Caco-2 (cell line): ENCODE measurements around the gene MRO. TPM values are rescaled to one million over a fixed set of nuclear protein-coding genes. Genes with fewer than 3 reads are reported as not detected.

Experiments used
- BruUV-seq: library from RNA; stranded (reverse); fragments of 400-500 nt; replicated peaks from 2 replicates; lab custom pipeline; 2021; lab: Mats Ljungman, UMichigan
- CTCF ChIA-PET: fragments of 300-600 bp; sonication (Branson Sonifier 250); formaldehyde crosslinking; loops from one replicate; lab custom pipeline; 2022; ENCODE audit warnings: antibody characterized with exemption; lab: Charles Lee
- POLR2A ChIA-PET: fragments of 300-600 bp; sonication (Branson Sonifier 250); formaldehyde crosslinking; loops from one replicate; lab custom pipeline; 2022; ENCODE audit warnings: antibody characterized with exemption; lab: Charles Lee
- DNase-seq, 2 experiments: peaks; one replicate each; pipeline versions ENCODE4 v3.0.0 to v3.0.0-alpha.2; 2020 to 2022
- H3K27me3 ChIP-seq: replicated peaks from 2 replicates; pipeline ENCODE4 v1.6.0; 2011; ENCODE audit warnings: low read length; ENCODE audit not compliant: control insufficient read depth, insufficient read depth
- H3K36me3 ChIP-seq: 2 replicates; pipeline ENCODE4 v1.5.1; 2011; ENCODE audit warnings: low read length; ENCODE audit not compliant: control insufficient read depth, insufficient read depth
- H3K4me1 ChIP-seq: fragments of 250-450 bp; sonication (Bioruptor Pico); 2 replicates; pipeline ENCODE4 v1.5.1; 2020; ENCODE audit warnings: mild to moderate bottlenecking
- H3K4me3 ChIP-seq: 2 replicates; pipeline ENCODE4 v1.5.1; 2011; ENCODE audit warnings: low read depth, mild to moderate bottlenecking, control low read depth, low read length
- H3K9me3 ChIP-seq: fragments of 250-450 bp; sonication (Bioruptor Pico); 2 replicates; pipeline ENCODE4 v1.5.1; 2020; ENCODE audit warnings: mild to moderate bottlenecking, moderate library complexity
- H3K27ac Mint-ChIP-seq: one replicate; pipeline ENCODE4 v1.8.0; 2022; ENCODE audit warnings: mixed read lengths; ENCODE audit not compliant: unreplicated experiment
- H3K27me3 Mint-ChIP-seq: one replicate; pipeline ENCODE4 v1.8.0; 2022; ENCODE audit warnings: mixed read lengths; ENCODE audit not compliant: insufficient read depth, unreplicated experiment
- H3K36me3 Mint-ChIP-seq: one replicate; pipeline ENCODE4 v1.8.0; 2022; ENCODE audit warnings: mild to moderate bottlenecking, mixed read lengths; ENCODE audit not compliant: insufficient read depth, unreplicated experiment
- H3K4me1 Mint-ChIP-seq: one replicate; pipeline ENCODE4 v1.8.0; 2022; ENCODE audit warnings: low read depth, mixed read lengths; ENCODE audit not compliant: unreplicated experiment
- H3K4me3 Mint-ChIP-seq: one replicate; pipeline ENCODE4 v1.8.0; 2022; ENCODE audit warnings: mild to moderate bottlenecking, moderate library complexity, mixed read lengths; ENCODE audit not compliant: unreplicated experiment
- H3K9me3 Mint-ChIP-seq: one replicate; pipeline ENCODE4 v1.8.0; 2022; ENCODE audit warnings: mixed read lengths; ENCODE audit not compliant: unreplicated experiment
- CTCF ChIP-seq, 2 experiments: fragments of 200-600 bp in 1 of 2; IDR thresholded peaks; 1 replicate in 1 of 2; 2 replicates in 1 of 2; pipeline versions ENCODE4 v1.5.1 to v1.8.0; 2011 to 2022; ENCODE audit warnings: antibody characterized with exemption in 1 of 2, control low read depth in 1 of 2, inconsistent platforms in 1 of 2, low read depth in 1 of 2, low read length in 1 of 2, mild to moderate bottlenecking in 1 of 2, moderate library complexity in 1 of 2; ENCODE audit not compliant: insufficient read depth in 1 of 2, severe bottlenecking in 1 of 2, unreplicated experiment in 1 of 2
- intact Hi-C: fragments of 100-400 bp; cut with micrococcal nuclease; formaldehyde crosslinking; loops from one replicate; pipeline ENCODE4 v1.10.0; 2022; ENCODE audit not compliant: unreplicated experiment
- total RNA-seq: library from RNA; stranded (reverse); gene quantifications from 2 replicates; pipeline ENCODE4 v1.2.3, GENCODE V29; 2022

The MRO gene
- total RNA-seq, 1 experiment from 2014 or later, result not detected

DNA sequence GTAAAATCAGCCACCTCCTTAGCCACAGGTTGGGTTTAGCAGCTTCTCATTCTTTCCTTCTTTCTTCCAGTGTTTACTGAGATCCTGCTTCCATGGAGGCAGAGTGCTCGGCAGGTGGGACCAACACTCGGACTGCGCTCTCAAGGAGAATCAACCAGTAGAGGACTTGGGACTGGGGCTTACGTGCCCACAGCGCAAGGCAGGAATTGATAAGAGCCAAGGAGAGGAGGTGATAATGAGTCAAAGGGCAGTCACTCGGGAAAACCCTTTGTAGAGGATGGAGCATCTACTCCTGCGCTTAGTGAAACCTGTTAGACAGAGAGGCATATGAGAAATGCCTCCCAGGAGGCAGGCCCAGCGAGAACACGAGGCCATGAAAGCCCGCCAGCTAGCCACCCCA is 2.9 kb upstream of the MRO start:
- Histone ChIP-seq H3K9me3 (no peaks in the 10 kb centered on the region), H3K4me3 (no peak overlapping the region), H3K36me3 (no peaks in the 10 kb centered on the region), H3K27me3 (no peaks in the 10 kb centered on the region), H3K4me1 (no peaks in the 10 kb centered on the region)
- Mint-ChIP-seq H3K4me1 (no peaks in the 10 kb centered on the region), H3K36me3 (no peaks in the 10 kb centered on the region), H3K27ac (no peak overlapping the region), H3K9me3 (no peaks in the 10 kb centered on the region), H3K27me3 (no peaks in the 10 kb centered on the region), H3K4me3 (no peak overlapping the region)
- TF ChIP-seq CTCF (IDR thresholded peaks at IDR 0.05; ENCODE audit: insufficient read depth in 1 of 2, low read depth in 1 of 2, low read length in 1 of 2, severe bottlenecking in 1 of 2, unreplicated experiment in 1 of 2), result no peak
- no TSS peak for BruUV-seq
- intact Hi-C loops, result no loop called here
- ChIA-PET POLR2A (no interaction called here), CTCF (no interaction called here)
- DNase-seq, result no peak

DNA sequence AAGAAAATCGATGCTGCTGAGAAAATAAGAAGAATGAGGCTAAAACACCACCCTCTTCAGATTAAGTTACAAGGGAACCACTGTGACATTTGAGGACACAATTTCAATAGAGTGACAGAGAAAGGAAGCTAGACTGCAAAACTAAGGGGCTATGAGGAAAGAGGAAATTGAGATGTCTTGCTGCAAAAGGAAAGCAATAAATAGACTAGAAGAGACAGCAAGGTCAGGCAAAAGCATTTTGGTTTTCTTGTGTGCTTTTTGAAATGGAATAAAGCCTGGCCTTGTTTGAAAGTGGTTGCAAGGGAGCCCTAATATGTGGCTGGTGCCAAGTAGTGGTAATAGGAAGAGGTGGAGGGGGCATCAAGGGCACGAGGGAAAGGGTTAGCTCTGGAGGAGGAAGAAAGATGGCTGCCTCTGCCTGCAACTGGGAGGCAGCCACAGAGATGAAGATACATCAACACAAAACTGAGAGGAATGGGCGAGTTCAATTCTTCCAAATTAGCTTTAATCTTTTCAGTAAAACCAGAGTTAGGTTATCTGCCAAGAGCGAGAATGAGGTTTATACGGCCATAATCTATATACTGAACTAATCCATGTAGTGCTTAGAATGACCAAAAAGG is 1.2 kb upstream of the MRO start:
- Histone ChIP-seq H3K27me3 (no peaks in the 10 kb centered on the region), H3K4me1 (no peaks in the 10 kb centered on the region), H3K36me3 (no peaks in the 10 kb centered on the region), H3K9me3 (no peaks in the 10 kb centered on the region), H3K4me3 (no peak overlapping the region)
- POLR2A ChIA-PET, result no interaction called here
- Mint-ChIP-seq H3K27me3 (no peaks in the 10 kb centered on the region), H3K4me3 (no peak overlapping the region), H3K36me3 (no peaks in the 10 kb centered on the region), H3K9me3 (no peaks in the 10 kb centered on the region), H3K4me1 (no peaks in the 10 kb centered on the region), H3K27ac (no peak overlapping the region)
- intact Hi-C loops, result loop anchor here (1.0 kb wide), 3 partner anchors 46 to 314 kb away; no protein-coding TSS in a partner anchor
- no peak for DNase-seq
- BruUV-seq, result no TSS peak
- TF ChIP-seq CTCF (IDR thresholded peaks at IDR 0.05; ENCODE audit: insufficient read depth in 1 of 2, low read depth in 1 of 2, low read length in 1 of 2, severe bottlenecking in 1 of 2, unreplicated experiment in 1 of 2), result no peak
- CTCF ChIA-PET, result no interaction called here

DNA sequence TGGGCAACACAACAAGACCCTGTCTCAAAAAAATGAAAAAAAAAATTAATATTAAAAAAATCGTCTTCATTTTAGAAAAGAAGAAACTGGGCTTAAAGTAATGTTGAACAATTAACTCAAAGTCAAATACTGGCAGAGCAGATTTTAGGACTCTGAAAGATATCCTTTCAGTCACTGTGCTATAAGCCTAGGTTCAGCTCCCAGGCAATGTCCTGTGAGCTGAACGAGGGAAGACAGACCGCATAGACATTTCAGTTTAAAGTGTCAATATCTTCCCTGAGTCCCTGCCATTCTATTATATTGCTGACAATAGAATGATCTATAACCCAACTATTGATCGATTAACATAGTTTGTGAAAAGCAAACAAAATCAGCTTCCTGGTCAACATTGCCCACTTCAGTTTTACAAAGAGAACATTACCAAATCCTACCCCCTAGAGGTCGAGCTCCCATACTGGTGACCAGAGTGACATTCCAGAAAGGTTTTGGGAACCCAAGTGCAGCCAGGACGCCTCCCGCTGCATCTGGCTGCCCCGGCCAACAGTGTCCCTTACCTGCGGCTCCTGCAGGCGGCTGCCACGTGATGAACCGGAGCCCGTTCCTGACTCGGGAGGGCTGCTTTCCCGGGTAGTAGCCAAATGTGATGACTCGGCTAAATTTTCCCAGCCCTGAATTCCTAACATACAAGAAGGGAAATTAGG is 639 bp downstream of the MRO start:
- Histone ChIP-seq H3K27me3 (no peaks in the 10 kb centered on the region), H3K4me3 (peak overlapping the region; percentile 33), H3K36me3 (no peaks in the 10 kb centered on the region), H3K9me3 (no peaks in the 10 kb centered on the region), H3K4me1 (no peaks in the 10 kb centered on the region)
- no peak overlapping the region for H3K27ac Mint-ChIP-seq
- no peaks in the 10 kb centered on the region for H3K9me3 Mint-ChIP-seq
- H3K27me3 Mint-ChIP-seq, result peaks cover 3% of the 10 kb centered on the region
- TF ChIP-seq CTCF (IDR thresholded peaks at IDR 0.05; ENCODE audit: insufficient read depth in 1 of 2, low read depth in 1 of 2, low read length in 1 of 2, severe bottlenecking in 1 of 2, unreplicated experiment in 1 of 2), result peak in 1 of 2 experiments; percentile 5
- CTCF ChIA-PET, result interaction anchor here (0.8 to 1.0 kb wide), 3 partner anchors 23 to 60 kb away, joined by 3 read pairs; partner anchors contain the start of gene ME2
- DNase-seq, result peak; percentile 42 to 54
- intact Hi-C loops, result no loop called here
- H3K4me3 Mint-ChIP-seq, result no peak overlapping the region
- H3K36me3 Mint-ChIP-seq, result no peaks in the 10 kb centered on the region
- POLR2A ChIA-PET, result no interaction called here
- no TSS peak for BruUV-seq
- H3K4me1 Mint-ChIP-seq, result no peaks in the 10 kb centered on the region
